ENCODE measurements around the gene PDHX.

DNA sequence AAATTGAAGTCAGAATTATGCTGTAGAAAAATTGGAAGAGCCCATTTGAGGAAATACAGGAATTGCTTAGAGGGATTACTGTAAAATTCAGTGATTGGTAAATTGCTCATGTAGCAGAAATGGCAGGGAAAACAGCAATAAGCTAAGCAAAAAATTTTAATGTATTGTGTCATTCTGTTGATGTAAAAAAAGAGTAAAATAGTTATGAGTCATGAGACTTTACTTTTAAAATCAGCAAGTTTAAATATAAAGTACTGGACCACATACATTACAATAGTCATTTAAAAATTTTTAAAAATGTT lies 10.4 kb downstream of the PDHX start:
- TF ChIP-seq YY1 (IDR thresholded peaks at IDR 0.05; ENCODE audit: low read depth, low read length), result no peak
- TF ChIP-seq SMAD1 (IDR thresholded peaks at IDR 0.05; ENCODE audit: low read depth, partially characterized antibody), result no peak
- TF ChIP-seq SIX5 (IDR thresholded peaks at IDR 0.05; ENCODE audit: low read depth, low read length, severe bottlenecking), result no peak
- no peak for TF ChIP-seq NFYB (IDR thresholded peaks at IDR 0.05; ENCODE audit: insufficient read depth, low read depth, low read length)
- TF ChIP-seq KLF5 (IDR thresholded peaks at IDR 0.05; ENCODE audit: partially characterized antibody), result no peak
- TF ChIP-seq ZNF622 (IDR thresholded peaks at IDR 0.05), result no peak
- TF ChIP-seq, protein P1, sequence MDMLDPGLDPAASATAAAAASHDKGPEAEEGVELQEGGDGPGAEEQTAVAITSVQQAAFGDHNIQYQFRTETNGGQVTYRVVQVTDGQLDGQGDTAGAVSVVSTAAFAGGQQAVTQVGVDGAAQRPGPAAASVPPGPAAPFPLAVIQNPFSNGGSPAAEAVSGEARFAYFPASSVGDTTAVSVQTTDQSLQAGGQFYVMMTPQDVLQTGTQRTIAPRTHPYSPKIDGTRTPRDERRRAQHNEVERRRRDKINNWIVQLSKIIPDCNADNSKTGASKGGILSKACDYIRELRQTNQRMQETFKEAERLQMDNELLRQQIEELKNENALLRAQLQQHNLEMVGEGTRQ (IDR thresholded peaks at IDR 0.05; ENCODE audit: borderline replicate concordance, low read depth, low read length), result no peak
- TF ChIP-seq, protein P2, sequence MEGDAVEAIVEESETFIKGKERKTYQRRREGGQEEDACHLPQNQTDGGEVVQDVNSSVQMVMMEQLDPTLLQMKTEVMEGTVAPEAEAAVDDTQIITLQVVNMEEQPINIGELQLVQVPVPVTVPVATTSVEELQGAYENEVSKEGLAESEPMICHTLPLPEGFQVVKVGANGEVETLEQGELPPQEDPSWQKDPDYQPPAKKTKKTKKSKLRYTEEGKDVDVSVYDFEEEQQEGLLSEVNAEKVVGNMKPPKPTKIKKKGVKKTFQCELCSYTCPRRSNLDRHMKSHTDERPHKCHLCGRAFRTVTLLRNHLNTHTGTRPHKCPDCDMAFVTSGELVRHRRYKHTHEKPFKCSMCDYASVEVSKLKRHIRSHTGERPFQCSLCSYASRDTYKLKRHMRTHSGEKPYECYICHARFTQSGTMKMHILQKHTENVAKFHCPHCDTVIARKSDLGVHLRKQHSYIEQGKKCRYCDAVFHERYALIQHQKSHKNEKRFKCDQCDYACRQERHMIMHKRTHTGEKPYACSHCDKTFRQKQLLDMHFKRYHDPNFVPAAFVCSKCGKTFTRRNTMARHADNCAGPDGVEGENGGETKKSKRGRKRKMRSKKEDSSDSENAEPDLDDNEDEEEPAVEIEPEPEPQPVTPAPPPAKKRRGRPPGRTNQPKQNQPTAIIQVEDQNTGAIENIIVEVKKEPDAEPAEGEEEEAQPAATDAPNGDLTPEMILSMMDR (IDR thresholded peaks at IDR 0.05 in 2 of 3, conservative IDR thresholded peaks at IDR 0.05 in 1 of 3; ENCODE audit: control insufficient read depth in 2 of 3, extremely low read depth in 1 of 3, insufficient read depth in 1 of 3, low read depth in 3 of 3, low read length in 3 of 3), result no peak
- no peak for TF ChIP-seq POLR2A (IDR thresholded peaks at IDR 0.05; ENCODE audit: low read depth, low read length)
- TF ChIP-seq ZNF274 (IDR thresholded peaks at IDR 0.05; ENCODE audit: insufficient read depth, insufficient read length), result no peak
- TF ChIP-seq NR2C2 (IDR thresholded peaks at IDR 0.05; ENCODE audit: borderline replicate concordance, control insufficient read depth, insufficient read length, low read depth), result no peak
- TF ChIP-seq ZZZ3 (IDR thresholded peaks at IDR 0.05; ENCODE audit: control insufficient read depth, insufficient read length, low read depth), result no peak

Data from GM12878 (cell line).